Bone marrow (tissue), 2 donors: Measurements from ENCODE around the gene LIPM.
"Not testable (repeated sequence)": the region's sequence is repeated elsewhere in the genome, so short reads cannot be mapped to it uniquely, and the experiment has no call there.

Source experiments
- DNase-seq, 2 donors: peaks; one replicate each; lab custom pipeline; 2025; lab: John Stamatoyannopoulos, UW

The LIPM gene

GRCh38 chr10:88800152-88801125 is 2.1 kb upstream of the LIPM start:
- DNase-seq, result no peak

- DNase-seq, result no peak
Observed at GRCh38 chr10:88803641-88804040, 1.1 kb downstream of the LIPM start.

DNA sequence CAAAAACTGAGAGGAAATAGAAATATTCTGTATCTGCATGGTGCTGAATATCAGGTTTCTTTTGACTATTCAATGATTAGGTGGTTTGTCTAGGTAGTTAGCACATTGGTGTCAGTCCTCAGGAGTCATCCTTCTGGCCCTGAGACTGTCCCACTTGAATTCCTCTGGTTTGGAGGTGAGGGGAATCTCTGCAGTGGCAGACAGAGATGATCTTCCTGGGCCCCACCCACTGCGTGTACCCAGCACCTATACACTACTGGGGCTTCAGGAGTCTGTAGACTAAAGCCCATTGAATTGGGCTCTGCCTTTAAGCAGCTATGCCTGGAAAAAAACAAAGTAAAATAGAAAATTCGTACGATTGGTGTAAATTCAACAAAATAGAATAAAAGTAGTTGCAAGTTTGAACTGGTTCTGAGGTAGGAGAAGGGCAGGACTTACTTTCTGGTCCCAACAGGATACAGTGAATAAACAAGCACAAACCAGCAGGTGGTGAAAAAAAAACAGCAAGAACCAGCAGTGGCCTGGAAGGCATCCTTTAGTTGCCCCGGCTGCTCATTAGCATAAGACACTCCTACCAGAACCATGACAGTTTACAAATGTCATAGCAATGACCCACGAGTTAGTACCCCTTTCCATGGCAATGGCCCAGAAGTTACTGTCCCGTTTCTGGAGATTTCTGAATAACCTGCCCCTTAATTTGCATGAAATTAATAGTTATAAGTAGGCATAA is 1.7 kb downstream of the LIPM start:
- DNase-seq, result no peak

GRCh38 chr10:88805361-88805760 is 2.8 kb downstream of the LIPM start:
- DNase-seq, result peak in 1 of 2 donors; percentile 27

GRCh38 chr10:88805924-88806323 is 3.4 kb downstream of the LIPM start:
- DNase-seq, result no peak

DNA sequence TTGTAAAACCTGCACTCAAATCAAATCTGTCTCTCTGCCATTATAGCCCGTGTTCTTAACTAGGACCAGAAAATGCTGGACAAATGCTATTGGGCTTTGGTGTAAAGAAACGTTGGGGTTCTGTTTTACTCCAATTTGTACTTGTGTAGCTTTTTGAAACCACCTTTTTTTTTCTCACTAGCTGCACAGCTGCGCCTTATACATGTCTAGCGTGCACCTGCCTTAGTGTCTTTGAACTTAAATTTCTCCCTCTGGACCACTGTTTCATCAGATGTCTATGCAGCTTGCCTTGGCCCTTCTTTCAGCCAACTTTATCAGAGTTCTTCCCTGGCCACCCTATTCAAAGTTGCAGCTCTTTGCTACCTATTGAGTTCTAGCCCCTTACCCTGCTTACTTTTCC is 7.1 kb downstream of the LIPM start:
- no peak for DNase-seq

GRCh38 chr10:88810196-88810961 is 7.8 kb downstream of the LIPM start:
- DNase-seq, result peak in 1 of 2 donors; percentile 62

DNA sequence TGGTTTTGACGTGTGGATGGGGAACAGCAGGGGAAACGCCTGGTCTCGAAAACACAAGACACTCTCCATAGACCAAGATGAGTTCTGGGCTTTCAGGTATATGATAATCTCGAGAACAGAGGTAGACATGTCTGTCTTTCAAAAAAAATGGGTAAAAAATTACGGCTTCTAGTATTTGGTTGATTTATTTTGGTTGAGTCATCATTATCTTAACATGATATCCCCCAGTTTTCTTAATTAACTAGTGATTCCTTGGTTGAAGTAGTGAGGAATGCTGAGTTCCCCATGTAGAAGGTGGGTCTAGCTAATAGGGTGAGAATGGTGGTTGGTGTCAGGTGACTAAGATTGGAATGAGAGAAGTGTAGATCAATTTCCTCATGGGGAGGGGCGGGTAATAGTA is 10.7 kb downstream of the LIPM start:
- DNase-seq, result no peak

DNA sequence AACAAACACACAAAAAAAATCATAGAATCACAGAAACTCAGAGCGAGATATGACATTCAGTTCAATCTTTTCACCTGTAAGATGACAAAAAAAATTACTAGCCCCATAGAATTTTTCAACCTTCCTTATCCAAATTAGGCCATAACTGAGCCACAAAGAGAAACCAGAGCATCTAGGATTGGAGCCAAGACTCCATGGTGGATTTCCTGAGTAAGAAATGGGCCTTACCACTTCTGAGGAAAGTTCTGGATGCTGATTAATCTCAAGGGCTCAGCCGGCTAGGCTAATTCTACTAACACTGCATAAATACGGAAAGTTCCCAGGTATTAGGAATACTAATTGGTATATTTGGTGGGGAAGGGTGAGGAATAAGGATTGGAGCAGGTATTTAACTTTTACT is 16.8 kb downstream of the LIPM start:
- DNase-seq, result no peak

- DNase-seq, result no peak
Observed at GRCh38 chr10:88820748-88821401, 18.3 kb downstream of the LIPM start.

DNA sequence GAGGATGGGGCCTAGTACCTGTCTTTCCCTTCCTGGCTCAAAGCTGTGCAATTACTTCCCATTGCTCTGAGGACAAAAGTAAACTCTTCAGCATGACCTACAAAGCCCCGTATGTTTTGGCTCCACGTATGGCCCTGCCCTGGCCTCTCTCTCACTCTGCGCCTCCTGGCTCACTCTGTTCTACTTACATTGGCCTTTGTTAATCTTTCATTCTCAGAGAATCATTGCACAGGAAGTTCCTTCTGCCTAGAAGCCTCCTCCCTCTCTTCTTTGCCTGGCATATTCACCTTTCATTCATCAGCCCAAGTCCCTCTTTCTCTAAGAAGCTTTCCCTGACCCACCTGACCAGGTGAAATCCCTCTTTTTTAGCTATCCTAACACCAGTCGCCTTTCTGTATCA is 23.9 kb downstream of the LIPM start:
- DNase-seq, result no peak

DNA sequence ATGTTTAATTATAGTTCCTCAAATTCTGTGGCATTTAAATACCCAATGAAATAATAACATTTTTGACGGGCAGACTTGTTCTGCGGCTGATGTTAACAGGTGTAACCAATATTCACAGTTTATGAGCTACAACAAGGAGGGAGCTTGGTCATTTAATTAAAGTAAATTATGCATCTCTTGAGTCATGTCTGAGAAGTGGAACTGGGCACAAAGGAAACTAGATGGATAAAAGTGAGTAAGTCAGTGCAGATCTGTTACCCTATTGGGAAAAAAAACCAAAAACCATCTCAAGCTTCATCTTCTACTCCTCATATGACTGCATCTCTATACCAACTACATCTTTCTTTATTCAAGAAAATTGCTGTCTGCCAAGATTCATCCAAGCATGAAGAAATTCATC is 25.1 kb downstream of the LIPM start:
- no peak for DNase-seq

GRCh38 chr10:88828310-88828709 is 25.8 kb downstream of the LIPM start:
- DNase-seq, result no peak

DNA sequence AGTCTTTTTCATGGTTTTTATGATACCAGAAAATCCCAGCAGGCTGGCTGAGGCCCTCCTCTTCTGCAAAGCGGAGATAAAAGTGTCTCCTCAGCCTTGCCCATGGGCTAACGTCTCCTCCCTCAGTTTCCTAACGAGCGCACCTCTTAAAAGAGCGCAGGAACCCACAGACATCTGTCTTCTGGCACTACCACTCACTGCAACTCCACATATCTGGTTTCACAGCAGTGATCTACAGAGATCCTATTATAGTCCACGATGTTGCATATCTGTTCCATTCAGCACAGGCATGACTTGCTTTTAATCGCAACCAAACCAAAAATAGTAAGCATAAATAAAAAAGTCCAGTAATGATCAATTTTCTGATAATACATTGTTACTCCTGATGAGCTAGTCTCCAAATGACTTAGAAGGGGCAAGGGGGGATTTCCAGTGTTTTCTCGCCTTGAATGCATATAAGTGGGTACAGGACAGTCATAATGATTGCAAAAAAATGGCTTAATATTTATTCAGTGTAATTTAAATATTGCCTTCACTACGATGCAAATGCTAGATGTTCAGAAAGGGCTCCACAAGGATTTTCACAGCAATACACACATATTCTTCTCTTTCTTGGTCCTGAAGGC is 28.2 kb downstream of the LIPM start:
- DNase-seq, result no peak

DNA sequence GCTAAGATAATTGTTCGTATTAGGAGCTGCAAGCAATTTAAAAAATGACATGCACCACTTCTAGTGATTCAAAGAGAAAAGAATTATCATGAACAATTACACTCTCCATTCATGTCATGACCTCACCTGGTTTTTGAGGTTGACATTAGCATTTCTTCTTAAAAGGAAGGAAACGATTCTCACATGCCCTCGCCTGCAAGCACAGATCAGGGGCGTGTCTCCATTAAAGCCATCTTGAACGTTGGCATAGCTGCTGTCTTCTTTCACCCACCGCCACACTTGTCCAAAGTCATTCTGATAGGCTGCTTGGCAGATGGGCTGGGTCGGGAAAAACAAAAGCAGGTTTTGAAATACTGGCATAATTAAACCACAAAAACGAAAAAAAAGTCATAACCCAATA is 29.2 kb downstream of the LIPM start:
- DNase-seq, result no peak

DNA sequence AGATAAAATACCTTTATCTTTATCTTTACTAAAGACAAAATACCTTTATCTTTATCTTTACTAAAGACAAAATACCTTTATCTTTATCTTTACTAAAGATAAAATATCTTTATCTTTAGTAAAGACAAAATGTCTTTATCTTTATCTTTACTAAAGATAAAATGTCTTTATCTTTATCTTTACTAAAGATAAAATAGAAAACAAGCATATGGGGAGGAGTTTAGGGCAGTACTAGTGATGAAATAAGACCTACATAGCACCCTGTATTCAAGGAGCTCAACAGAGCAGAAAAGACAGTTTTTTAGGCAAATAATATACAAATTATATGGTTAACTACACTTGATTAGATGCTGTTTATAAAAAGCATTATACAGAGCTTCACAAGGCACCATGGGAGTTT is 29.8 kb downstream of the LIPM start:
- no peak for DNase-seq

DNA sequence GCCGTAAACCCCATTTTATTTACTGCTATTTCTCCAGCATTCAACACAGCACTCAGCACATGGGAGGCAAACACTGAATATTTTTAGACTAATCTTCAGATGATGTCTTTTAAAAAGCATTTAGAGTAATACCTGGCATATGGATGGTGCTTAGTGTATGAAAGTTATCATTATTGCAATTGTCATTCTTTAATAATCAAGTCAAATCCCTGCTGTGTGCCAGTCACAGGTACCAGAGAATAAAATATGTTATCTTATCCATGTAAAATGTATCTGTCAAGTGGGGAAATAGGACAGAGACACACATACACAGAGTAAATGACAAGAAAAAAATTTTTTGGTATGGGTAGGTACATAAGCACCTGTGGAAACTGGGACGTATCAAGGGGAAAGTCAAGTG is 30.6 kb downstream of the LIPM start:
- no peak for DNase-seq

DNA sequence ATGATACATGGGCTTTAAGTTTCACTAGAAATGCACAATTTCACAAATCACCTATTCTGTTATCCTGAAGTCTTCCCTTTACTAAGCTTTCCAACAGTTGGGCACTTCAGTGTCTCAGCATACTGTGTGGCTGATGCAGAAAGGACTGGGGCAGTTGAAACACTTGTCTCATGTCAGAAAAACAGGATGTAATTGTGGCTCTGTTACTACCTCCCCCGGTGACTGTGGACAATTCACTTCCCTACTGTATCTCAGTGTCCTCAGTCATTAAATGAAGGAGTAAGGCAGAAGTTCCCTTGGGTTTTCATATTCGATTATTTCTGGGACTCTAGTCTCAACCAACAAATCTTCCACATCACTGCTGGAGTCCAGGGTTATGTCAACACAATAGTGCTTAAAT is 31.2 kb downstream of the LIPM start:
- peak in 1 of 2 donors; percentile 74 for DNase-seq

- DNase-seq, result peak; percentile 9 to 88
Observed at GRCh38 chr10:88835096-88835909, 32.8 kb downstream of the LIPM start.

DNA sequence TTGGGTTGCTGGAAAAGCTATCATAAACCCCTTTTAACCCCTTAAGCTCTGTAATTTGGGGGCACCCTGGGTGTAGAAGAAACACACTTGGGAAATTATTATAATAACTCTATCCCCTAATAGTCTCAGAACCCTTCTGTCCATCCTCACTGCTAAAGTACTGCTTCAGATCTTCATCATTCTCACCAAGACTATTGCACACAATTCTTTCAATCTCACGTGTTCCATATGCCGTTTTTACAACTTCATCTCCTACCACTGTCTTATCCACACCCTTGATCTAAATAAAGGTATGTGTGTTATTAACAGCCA is 33.3 kb downstream of the LIPM start:
- no peak for DNase-seq

DNA sequence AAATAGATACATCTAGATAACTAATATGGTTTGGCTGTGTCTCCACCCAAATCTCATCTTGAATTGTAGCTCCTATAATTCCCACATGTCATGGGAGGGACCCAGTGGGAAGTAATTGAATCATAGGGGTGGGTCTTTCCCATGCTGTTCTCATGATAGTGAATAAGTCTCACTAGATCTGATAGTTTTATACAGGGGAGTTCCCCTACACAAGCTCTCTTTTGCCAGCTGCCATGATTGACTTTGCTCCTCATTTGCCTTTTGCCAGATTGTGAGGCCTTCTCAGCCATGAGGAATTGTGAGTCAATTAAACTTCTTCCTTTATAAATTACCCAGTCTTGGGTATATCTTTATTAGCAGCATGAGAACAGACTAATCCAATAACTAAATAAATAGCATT is 35.1 kb downstream of the LIPM start:
- not testable (repeated sequence) for DNase-seq
